DND-41 (cell line): Measurements from ENCODE around the gene MCF2L.

Source experiments
- ATAC-seq: fragments of 200-7000 bp; cut with Tn5 transposase; 3 replicates; pipeline ENCODE4 v1.9.1; 2021; ENCODE audit warnings: low read depth; ENCODE audit not compliant: insufficient read depth
- DNase-seq: peaks from one replicate; pipeline ENCODE4 v3.0.0-alpha.2; 2020
- H2AFZ ChIP-seq: 2 replicates; pipeline ENCODE4 v1.6.0; 2012; ENCODE audit warnings: low read depth, low read length
- H3K27ac ChIP-seq: 2 replicates; pipeline ENCODE4 v1.5.1; 2012; ENCODE audit warnings: low read length, inconsistent platforms
- H3K27me3 ChIP-seq: fragments of 200-600 bp; sonication (generic); 2 replicates; pipeline ENCODE4 v1.6.0; 2012; ENCODE audit warnings: low read length, mild to moderate bottlenecking, inconsistent platforms; ENCODE audit not compliant: insufficient read depth, poor library complexity
- H3K36me3 ChIP-seq: 2 replicates; pipeline ENCODE4 v1.5.1; 2012; ENCODE audit warnings: low read length, inconsistent platforms; ENCODE audit not compliant: insufficient read depth
- H3K4me1 ChIP-seq: 2 replicates; pipeline ENCODE4 v1.5.1; 2012; ENCODE audit warnings: mild to moderate bottlenecking, low read length; ENCODE audit not compliant: insufficient read depth
- H3K4me2 ChIP-seq: 2 replicates; pipeline ENCODE4 v1.6.0; 2012; ENCODE audit warnings: mild to moderate bottlenecking, moderate library complexity, low read length, inconsistent platforms; ENCODE audit not compliant: insufficient read depth
- H3K4me3 ChIP-seq, 2 experiments: fragments of 200-600 bp in 1 of 2; shearing (Covaris generic) in 1 of 2; 2 replicates each; pipeline ENCODE4 v1.5.1; 2012 to 2016; ENCODE audit warnings: inconsistent platforms in 2 of 2, low read length in 2 of 2, mild to moderate bottlenecking in 2 of 2, low read depth in 1 of 2, moderate library complexity in 1 of 2
- H3K79me2 ChIP-seq: 2 replicates; pipeline ENCODE4 v1.6.0; 2012; ENCODE audit warnings: low read length, inconsistent platforms; ENCODE audit not compliant: insufficient read depth
- H3K9ac ChIP-seq: 2 replicates; pipeline ENCODE4 v1.6.0; 2012; ENCODE audit warnings: low read depth, mild to moderate bottlenecking, inconsistent platforms, low read length, moderate library complexity
- H3K9me3 ChIP-seq: 2 replicates; pipeline ENCODE4 v1.5.1; 2012; ENCODE audit warnings: low read length, moderate library complexity, mild to moderate bottlenecking, inconsistent platforms; ENCODE audit not compliant: insufficient read depth, severe bottlenecking
- H4K20me1 ChIP-seq: 2 replicates; pipeline ENCODE4 v1.6.0; 2012; ENCODE audit warnings: low read length; ENCODE audit not compliant: insufficient read depth
- EZH2 ChIP-seq: IDR thresholded peaks from 3 replicates; pipeline ENCODE4 v1.6.1; 2012; ENCODE audit warnings: borderline replicate concordance, low read depth, mild to moderate bottlenecking, moderate library complexity, low read length, inconsistent platforms; ENCODE audit not compliant: severe bottlenecking
- TF ChIP-seq, protein P1 (sequence below): IDR thresholded peaks from 2 replicates; pipeline ENCODE4 v1.5.1; 2012; ENCODE audit warnings: borderline replicate concordance, low read length, moderate library complexity, mild to moderate bottlenecking; ENCODE audit not compliant: poor library complexity, severe bottlenecking; ENCODE audit errors: extremely low read depth

Gene MCF2L

DNA sequence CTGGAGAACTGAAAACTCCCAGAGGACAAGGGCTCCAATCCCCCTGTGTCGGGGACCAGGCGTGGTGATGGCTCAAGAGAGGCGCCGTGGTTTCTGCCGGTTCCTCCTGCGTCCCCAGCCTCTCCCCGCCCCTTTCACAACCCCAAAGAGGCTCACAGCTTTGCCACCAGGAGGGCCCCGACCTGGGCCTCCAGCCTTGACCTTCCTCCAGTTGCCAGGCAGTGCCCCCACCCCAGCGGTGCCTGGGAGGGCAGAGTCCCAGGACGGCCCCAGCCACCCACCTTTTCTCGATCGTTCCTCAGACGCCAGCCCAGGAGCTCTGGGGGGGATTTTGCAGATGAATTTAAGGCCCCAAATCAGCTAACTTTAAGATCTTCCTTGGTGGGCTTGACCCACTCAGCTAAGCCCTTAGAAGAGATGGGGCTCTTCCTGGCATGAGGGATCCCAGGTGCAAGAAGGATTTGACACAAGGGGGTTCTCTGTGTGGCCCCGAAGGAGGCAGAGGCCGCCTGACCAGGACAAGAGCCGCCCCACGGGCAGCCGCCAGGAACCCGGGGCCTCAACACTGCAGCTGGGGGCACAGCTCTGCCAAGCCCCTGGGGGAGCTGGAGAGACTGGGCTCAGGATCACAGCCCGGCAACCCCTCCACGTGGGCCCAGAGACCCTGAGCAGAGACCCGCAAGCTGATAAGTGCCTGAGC lies 47.0 kb downstream of the MCF2L start:
- H3K27ac ChIP-seq = no peak overlapping the region

DNA sequence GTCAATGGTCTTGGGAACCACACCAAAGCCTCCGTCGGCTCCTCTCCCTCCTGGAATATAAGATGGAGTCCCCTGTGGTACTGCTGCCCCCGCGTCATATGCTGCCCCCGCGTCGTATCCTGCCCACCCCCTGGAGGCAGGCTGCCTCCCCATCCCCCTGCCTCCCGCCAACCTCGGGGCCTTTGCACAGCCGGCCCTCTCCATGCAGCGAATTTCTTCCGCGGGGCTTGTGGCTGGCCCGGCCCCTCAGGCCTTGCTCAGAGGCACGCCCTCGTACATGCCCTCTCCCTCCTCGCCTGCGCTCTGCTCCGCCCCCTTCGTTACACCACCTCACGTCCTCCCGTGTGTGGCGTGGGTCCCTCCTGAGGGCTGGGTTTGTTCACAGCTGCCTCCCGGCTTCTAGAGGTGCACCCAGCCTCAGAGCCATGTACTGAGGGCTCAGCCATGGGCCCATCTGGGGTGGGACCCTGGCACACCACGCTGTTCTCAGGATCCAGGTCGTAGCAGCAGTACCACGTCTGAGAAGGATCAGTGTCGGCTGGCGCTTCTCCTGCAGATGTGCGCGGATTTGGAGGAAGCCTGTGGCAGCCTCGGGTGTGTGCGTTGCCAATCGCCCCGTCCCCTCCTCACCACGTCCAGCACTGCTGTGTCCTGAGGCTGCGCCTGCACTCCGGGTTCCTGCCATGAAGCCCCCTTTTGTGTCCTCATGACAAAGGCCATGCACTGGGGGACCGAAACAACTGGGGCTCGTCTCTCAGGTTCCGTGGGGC lies 47.7 kb downstream of the MCF2L start:
- TF ChIP-seq, protein P1, sequence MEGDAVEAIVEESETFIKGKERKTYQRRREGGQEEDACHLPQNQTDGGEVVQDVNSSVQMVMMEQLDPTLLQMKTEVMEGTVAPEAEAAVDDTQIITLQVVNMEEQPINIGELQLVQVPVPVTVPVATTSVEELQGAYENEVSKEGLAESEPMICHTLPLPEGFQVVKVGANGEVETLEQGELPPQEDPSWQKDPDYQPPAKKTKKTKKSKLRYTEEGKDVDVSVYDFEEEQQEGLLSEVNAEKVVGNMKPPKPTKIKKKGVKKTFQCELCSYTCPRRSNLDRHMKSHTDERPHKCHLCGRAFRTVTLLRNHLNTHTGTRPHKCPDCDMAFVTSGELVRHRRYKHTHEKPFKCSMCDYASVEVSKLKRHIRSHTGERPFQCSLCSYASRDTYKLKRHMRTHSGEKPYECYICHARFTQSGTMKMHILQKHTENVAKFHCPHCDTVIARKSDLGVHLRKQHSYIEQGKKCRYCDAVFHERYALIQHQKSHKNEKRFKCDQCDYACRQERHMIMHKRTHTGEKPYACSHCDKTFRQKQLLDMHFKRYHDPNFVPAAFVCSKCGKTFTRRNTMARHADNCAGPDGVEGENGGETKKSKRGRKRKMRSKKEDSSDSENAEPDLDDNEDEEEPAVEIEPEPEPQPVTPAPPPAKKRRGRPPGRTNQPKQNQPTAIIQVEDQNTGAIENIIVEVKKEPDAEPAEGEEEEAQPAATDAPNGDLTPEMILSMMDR = no peak
- no peak for TF ChIP-seq EZH2
- H3K36me3 ChIP-seq = no peaks in the 10 kb centered on the region

More for the DNA sequence above, 47.0 kb downstream of the MCF2L start:
- Histone ChIP-seq H3K79me2 (no peaks in the 10 kb centered on the region), H3K4me3 (no peak overlapping the region), H3K4me1 (no peaks in the 10 kb centered on the region), H3K27me3 (no peaks in the 10 kb centered on the region), H3K9me3 (no peaks in the 10 kb centered on the region), H4K20me1 (peaks cover 30% of the 10 kb centered on the region), H2AFZ (no peak overlapping the region), H3K4me2 (no peak overlapping the region), H3K36me3 (no peaks in the 10 kb centered on the region), H3K9ac (no peak overlapping the region)
- ATAC-seq (no peak), DNase-seq (no peak)
- no peak for TF ChIP-seq EZH2
- TF ChIP-seq, protein P1 = no peak

DNA sequence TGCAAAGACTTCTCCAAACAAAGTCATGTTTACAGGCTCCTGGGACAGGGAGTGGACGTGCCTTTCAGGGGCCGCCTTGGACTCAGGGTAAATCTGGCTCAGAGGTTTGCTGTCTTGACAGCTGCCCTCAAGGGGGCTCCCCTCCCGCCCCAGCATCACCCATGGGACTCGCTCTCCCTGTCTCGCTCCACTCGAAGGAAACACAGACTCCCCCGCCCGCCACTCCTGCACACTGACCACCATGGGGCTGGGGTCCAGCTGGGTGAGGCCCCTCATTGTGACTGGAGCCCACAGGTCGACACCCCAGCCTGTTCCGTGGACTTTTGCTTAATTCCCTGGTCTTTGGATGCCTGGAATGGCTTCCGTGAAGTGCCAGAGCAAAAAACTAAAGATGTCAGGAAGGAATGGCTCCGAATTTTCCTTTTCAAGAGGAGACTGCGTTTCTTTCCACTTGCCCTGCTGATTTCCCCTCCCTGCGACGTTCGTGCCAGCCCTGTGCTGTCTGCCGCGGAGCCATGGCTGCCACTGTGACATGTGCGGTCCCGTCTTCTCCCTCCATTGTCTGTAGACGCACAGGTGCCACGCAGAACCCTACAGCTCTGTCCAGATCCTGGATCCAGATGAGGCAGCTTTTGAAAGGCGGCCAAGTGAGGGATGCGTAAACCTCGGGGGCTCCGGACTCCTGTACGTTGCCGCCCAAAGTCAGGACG lies 48.6 kb downstream of the MCF2L start:
- Histone ChIP-seq H3K27me3 (no peaks in the 10 kb centered on the region), H3K27ac (no peak overlapping the region), H3K4me3 (no peak overlapping the region), H3K4me2 (no peak overlapping the region), H2AFZ (no peak overlapping the region), H4K20me1 (peaks cover 24% of the 10 kb centered on the region), H3K4me1 (no peaks in the 10 kb centered on the region), H3K36me3 (no peaks in the 10 kb centered on the region), H3K9ac (no peak overlapping the region), H3K9me3 (no peaks in the 10 kb centered on the region), H3K79me2 (no peaks in the 10 kb centered on the region)
- ATAC-seq = no peak
- TF ChIP-seq, protein P1 = no peak
- DNase-seq = no peak

More for the DNA sequence above, 47.7 kb downstream of the MCF2L start:
- H3K9ac ChIP-seq = no peak overlapping the region
- H3K4me3 ChIP-seq = no peak overlapping the region
- H3K4me1 ChIP-seq = no peaks in the 10 kb centered on the region
- no peaks in the 10 kb centered on the region for H3K9me3 ChIP-seq
- no peak overlapping the region for H3K4me2 ChIP-seq
- H2AFZ ChIP-seq = no peak overlapping the region
- peaks cover 24% of the 10 kb centered on the region for H4K20me1 ChIP-seq
- no peak for DNase-seq
- H3K27me3 ChIP-seq = no peaks in the 10 kb centered on the region
- no peaks in the 10 kb centered on the region for H3K79me2 ChIP-seq
- ATAC-seq = no peak
- H3K27ac ChIP-seq = no peak overlapping the region
